GM12801 (cell line): ENCODE measurements around the gene BPIFA1.

ENCODE experiments used
- TF ChIP-seq, protein P1 (sequence below): IDR thresholded peaks from one replicate; pipeline ENCODE4 v1.5.1; 2011; ENCODE audit warnings: control low read depth; ENCODE audit not compliant: insufficient read length; ENCODE audit errors: extremely low read depth

BPIFA1 gene

GRCh38 chr20:33202451-33202850, 33.3 kb upstream of the BPIFA1 start:
- TF ChIP-seq, protein P1, sequence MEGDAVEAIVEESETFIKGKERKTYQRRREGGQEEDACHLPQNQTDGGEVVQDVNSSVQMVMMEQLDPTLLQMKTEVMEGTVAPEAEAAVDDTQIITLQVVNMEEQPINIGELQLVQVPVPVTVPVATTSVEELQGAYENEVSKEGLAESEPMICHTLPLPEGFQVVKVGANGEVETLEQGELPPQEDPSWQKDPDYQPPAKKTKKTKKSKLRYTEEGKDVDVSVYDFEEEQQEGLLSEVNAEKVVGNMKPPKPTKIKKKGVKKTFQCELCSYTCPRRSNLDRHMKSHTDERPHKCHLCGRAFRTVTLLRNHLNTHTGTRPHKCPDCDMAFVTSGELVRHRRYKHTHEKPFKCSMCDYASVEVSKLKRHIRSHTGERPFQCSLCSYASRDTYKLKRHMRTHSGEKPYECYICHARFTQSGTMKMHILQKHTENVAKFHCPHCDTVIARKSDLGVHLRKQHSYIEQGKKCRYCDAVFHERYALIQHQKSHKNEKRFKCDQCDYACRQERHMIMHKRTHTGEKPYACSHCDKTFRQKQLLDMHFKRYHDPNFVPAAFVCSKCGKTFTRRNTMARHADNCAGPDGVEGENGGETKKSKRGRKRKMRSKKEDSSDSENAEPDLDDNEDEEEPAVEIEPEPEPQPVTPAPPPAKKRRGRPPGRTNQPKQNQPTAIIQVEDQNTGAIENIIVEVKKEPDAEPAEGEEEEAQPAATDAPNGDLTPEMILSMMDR, result no peak

DNA sequence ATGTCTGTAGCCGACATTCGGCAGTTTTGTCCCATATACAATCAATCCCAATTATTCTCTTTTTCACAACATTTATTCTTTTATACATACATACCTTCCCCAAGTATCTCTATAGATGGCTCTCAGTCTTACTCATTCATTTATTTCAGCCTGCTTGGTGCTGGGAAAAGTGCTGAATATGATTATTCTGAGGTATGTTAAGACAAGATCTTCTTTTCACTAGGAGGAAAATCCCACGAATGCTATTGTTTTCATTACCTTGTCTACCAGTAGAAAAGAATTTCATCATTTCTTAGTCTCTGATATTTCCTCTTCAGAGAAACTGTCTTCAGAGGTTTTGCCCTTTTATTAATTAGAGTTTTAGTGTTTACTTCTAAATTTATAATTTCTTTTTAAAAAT, 32.4 kb upstream of the BPIFA1 start:
- TF ChIP-seq, protein P1, result no peak

DNA sequence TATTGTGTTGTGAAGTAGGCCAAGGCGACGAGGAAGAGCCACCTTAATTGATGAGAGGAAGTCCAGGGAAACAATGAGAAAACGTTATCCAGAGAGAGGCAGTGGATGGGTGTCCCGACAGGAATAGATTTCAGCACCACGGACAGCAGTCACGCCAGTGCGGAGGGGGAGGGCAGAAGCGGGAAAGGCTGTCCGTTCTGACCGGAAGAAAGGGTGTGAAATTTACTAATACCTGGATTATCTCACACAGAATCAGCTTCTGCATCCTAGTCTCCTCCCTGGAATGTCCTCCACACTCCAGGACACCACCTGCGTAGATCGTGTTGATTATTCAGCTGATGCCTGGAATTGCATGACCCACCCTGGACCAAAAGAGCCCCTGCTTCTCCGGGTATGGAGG, 26.0 kb upstream of the BPIFA1 start:
- TF ChIP-seq, protein P1, result no peak

GRCh38 chr20:33210371-33210770, 25.4 kb upstream of the BPIFA1 start:
- TF ChIP-seq, protein P1, result no peak

- TF ChIP-seq, protein P1, result no peak
Measured at GRCh38 chr20:33211817-33212424, 23.9 kb upstream of the BPIFA1 start.

DNA sequence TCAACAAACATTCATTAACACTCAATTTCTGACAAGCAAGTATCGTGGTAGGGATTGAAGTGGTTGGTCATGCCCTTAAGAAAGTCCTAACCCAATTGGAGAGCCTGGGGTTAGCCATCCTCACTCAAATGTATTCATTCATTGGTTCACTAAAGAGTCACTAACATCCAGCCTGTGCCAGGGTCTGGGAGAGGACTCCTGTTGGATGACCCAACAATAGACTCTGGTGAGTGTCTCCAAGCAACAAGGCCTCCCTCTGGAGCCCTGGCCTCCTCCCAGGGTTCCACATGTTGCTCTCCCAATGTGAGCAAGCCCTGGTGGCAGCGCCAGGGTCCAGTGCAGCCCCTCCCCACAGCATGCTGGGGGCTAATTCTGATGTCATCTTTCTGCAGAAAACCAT, 18.7 kb upstream of the BPIFA1 start, which contains the start of gene BPIFA3:
Gene BPIFA3 (plus strand): TSS at position 301 of the 400 bp plus-strand sequence. CDS start 185 bp downstream, outside the sequence.
- TF ChIP-seq, protein P1, result no peak

GRCh38 chr20:33224399-33224798, 11.4 kb upstream of the BPIFA1 start:
- TF ChIP-seq, protein P1, result no peak
